SH-SY5Y (cell line): ENCODE results near the gene TIAM2.

Experiments
- GATA2 ChIP-seq: IDR thresholded peaks from 2 replicates; pipeline ENCODE4 v1.6.1; 2011; ENCODE audit warnings: mild to moderate bottlenecking, low read depth, low read length
- GATA3 ChIP-seq: IDR thresholded peaks from 2 replicates; pipeline ENCODE4 v1.6.1; 2011; ENCODE audit warnings: low read depth, mild to moderate bottlenecking, low read length, moderate library complexity

GRCh38 chr6:155244434-155244833 is 249.3 kb downstream of the TIAM2 start:
- TF ChIP-seq GATA2, result no peak
- TF ChIP-seq GATA3, result no peak
